Gastrocnemius medialis (tissue), 4 donors: ENCODE data around the gene WTAP. TPM values are rescaled to one million over a fixed set of nuclear protein-coding genes. Genes with fewer than 3 reads are reported as not detected.
"Not testable (repeated sequence)": the region's sequence is repeated elsewhere in the genome, so short reads cannot be mapped to it uniquely, and the experiment has no call there.

Source experiments
- ATAC-seq, 2 donors: fragments of 150-250 bp; one replicate each; pipeline ENCODE4 v1.9.1; 2016
- DNase-seq, 2 donors: peaks; one replicate each; pipeline ENCODE4 v3.0.0-alpha.2; 2019
- H3K27ac ChIP-seq, 4 donors: fragments of 200-600 bp; sonication (generic); 1 replicate in 1 of 4; 2 replicates in 3 of 4; pipeline ENCODE4 v1.5.1; 2016 to 2018; ENCODE audit warnings: mild to moderate bottlenecking in 2 of 4, moderate library complexity in 1 of 4
- H3K27me3 ChIP-seq, 3 donors: fragments of 200-600 bp; sonication (generic) in 2 of 3; 1 replicate in 1 of 3; 2 replicates in 2 of 3; pipeline versions ENCODE4 v1.5.1 to v1.6.0; 2016 to 2019; ENCODE audit warnings: mild to moderate bottlenecking in 1 of 3, moderate library complexity in 1 of 3
- H3K36me3 ChIP-seq, 2 donors: fragments of 200-600 bp; sonication (generic) in 1 of 2; one replicate each; pipeline ENCODE4 v1.5.1; 2017 to 2018
- H3K4me1 ChIP-seq, 2 donors: fragments of 200-600 bp; sonication (generic) in 1 of 2; one replicate each; pipeline ENCODE4 v1.5.1; 2016 to 2017; ENCODE audit warnings: mild to moderate bottlenecking in 2 of 2
- H3K4me3 ChIP-seq, 4 donors: fragments of 200-600 bp; sonication (generic) in 3 of 4; 1 replicate in 1 of 4; 2 replicates in 3 of 4; pipeline ENCODE4 v1.5.1; 2016 to 2019; ENCODE audit warnings: mild to moderate bottlenecking in 2 of 4
- H3K9me3 ChIP-seq, 3 donors: fragments of 200-600 bp; sonication (generic) in 2 of 3; 1 replicate in 1 of 3; 2 replicates in 2 of 3; pipeline ENCODE4 v1.5.1; 2016 to 2019
- POLR2A ChIP-seq, 2 donors: fragments of 450-650 bp; IDR thresholded peaks; one replicate each; pipeline ENCODE4 v1.6.1; 2017; ENCODE audit warnings: antibody characterized with exemption in 2 of 2, mild to moderate bottlenecking in 2 of 2, moderate library complexity in 2 of 2
- in situ Hi-C, 4 donors: fragments of 200-750 bp; cut with MboI; loops; one replicate each; pipeline versions ENCODE4 v1.15.0 to v1.8.0; 2017; ENCODE audit warnings: low sequenced_read_pairs in 4 of 4
- intact Hi-C: fragments of 100-400 bp; cut with DNase I; formaldehyde crosslinking; loops from one replicate; pipeline ENCODE4 v1.15.1; 2023; ENCODE audit warnings: low total_unique reads
- total RNA-seq, 4 donors: library from RNA; depleted of rRNA; stranded (reverse); fragments of >200 nt; gene quantifications; one replicate each; pipeline versions ENCODE4 v1.1.0 to v1.2.3, GENCODE V29; 2016
- TF ChIP-seq, protein P1 (sequence below), 5 experiments: fragments of 450-650 bp in 3 of 5; fragments of 200-600 bp in 2 of 5; sonication (generic) in 2 of 5; IDR thresholded peaks in 4 of 5; conservative IDR thresholded peaks in 1 of 5; 1 replicate in 4 of 5; 2 replicates in 1 of 5; pipeline ENCODE4 v1.5.1; 2016 to 2019; ENCODE audit warnings: antibody characterized with exemption in 5 of 5, mild to moderate bottlenecking in 3 of 5, moderate library complexity in 3 of 5

Gene WTAP
- total RNA-seq, 4 donors from 2014 or later: 147 to 238 (median 193) TPM

DNA sequence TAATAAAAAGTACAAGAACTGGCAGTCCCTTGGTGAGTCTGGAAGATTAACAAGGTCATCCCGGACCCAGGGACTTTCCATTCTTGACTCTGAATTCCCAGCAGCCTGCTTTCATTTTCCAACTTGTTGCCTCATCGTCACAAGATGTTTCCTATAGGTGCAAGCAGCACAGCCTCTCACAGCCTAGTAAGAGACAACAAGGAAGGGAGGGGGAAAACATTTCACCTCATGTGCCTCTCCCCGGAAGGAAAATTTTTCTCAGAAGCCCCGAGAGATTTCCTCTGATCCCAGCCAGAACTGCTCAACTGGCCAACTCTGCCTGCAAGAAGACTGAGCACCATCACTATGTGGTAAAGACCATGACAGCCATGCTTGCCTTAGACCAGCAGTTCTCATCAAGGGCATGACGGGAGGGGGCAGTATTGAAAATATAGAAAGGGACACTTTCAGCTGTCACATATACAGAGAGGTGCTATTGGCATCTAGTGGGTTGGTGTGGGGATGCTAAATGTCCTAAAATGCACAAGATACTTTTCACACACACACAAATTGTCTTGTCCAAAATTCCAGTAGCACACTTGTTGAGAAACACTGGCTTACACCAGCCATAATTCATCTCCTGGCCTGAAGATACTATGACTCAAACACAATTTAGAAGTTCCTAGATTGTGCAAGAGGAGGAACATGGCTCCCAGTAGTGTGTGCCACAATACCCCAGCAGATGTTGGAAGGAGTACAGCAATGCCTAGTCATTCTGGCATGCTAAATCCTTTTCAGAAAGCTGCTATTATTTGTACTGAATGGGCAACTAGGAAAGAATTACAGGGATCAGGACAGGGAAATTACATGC lies 10.8 kb upstream of the WTAP start:
- Histone ChIP-seq H3K36me3 (no peaks in the 10 kb centered on the region), H3K9me3 (no peaks in the 10 kb centered on the region), H3K4me3 (peak overlapping the region; percentile 24 to 42 (median 38)), H3K4me1 (peaks cover 20 to 41% of the 10 kb centered on the region in 2 donors), H3K27me3 (no peaks in the 10 kb centered on the region), H3K27ac (peak overlapping the region; percentile 83 to 97 (median 94))
- peak in 1 of 2 donors; percentile 55 for TF ChIP-seq POLR2A (IDR thresholded peaks at IDR 0.05)
- TF ChIP-seq, protein P1, sequence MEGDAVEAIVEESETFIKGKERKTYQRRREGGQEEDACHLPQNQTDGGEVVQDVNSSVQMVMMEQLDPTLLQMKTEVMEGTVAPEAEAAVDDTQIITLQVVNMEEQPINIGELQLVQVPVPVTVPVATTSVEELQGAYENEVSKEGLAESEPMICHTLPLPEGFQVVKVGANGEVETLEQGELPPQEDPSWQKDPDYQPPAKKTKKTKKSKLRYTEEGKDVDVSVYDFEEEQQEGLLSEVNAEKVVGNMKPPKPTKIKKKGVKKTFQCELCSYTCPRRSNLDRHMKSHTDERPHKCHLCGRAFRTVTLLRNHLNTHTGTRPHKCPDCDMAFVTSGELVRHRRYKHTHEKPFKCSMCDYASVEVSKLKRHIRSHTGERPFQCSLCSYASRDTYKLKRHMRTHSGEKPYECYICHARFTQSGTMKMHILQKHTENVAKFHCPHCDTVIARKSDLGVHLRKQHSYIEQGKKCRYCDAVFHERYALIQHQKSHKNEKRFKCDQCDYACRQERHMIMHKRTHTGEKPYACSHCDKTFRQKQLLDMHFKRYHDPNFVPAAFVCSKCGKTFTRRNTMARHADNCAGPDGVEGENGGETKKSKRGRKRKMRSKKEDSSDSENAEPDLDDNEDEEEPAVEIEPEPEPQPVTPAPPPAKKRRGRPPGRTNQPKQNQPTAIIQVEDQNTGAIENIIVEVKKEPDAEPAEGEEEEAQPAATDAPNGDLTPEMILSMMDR (IDR thresholded peaks at IDR 0.05 in 4 of 5, conservative IDR thresholded peaks at IDR 0.05 in 1 of 5): peak in 3 of 5 experiments; percentile 8 to 24 (median 10)
- intact Hi-C loops: loop anchor here (1.0 to 2.0 kb wide), 2 partner anchors 16 to 22 kb away; no protein-coding TSS in a partner anchor
- in situ Hi-C loops: no loop called here
- ATAC-seq (peak; percentile 94 to 96), DNase-seq (peak; percentile 86 to 88)

GRCh38 chr6:159718634-159719033 lies 8.7 kb upstream of the WTAP start:
- peak overlapping the region; percentile 83 to 97 (median 94) for H3K27ac ChIP-seq
- no peak for TF ChIP-seq POLR2A (IDR thresholded peaks at IDR 0.05)
- H3K9me3 ChIP-seq: no peaks in the 10 kb centered on the region
- H3K4me3 ChIP-seq: no peak overlapping the region
- ATAC-seq (no peak), DNase-seq (no peak)
- H3K4me1 ChIP-seq: peaks cover 23 to 41% of the 10 kb centered on the region in 2 donors
- H3K36me3 ChIP-seq: no peaks in the 10 kb centered on the region
- intact Hi-C loops: no loop called here
- in situ Hi-C loops: no loop called here
- no peaks in the 10 kb centered on the region for H3K27me3 ChIP-seq

DNA sequence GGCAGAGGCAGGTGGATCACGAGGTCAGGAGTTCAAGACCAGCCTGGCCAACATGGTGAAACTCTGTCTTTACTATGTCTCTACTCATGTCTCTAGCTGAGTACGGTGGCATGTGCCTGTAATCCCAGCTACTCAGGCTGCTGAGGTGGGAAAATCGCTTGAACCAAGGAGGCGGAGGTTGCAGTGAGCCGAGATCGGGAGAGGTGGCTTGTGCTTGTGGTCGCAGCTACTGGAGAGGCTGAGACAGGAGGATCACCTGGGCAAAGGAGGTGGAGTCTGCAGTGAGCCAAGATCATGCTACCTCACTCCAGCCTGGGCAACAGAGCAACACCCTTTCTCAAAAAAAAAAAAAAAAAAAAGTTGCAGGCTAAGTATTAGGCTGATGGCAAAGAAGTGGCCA lies 8.0 kb upstream of the WTAP start:
- H3K9me3 ChIP-seq: no peaks in the 10 kb centered on the region
- H3K27me3 ChIP-seq: no peaks in the 10 kb centered on the region
- intact Hi-C loops (no loop called here), in situ Hi-C loops (no loop called here)
- no peak for TF ChIP-seq POLR2A (IDR thresholded peaks at IDR 0.05)
- H3K4me1 ChIP-seq: peaks cover 23 to 41% of the 10 kb centered on the region in 2 donors
- no peak overlapping the region for H3K4me3 ChIP-seq
- ATAC-seq (no peak), DNase-seq (no peak)
- peak overlapping the region in 3 of 4 donors; percentile 93 to 97 (median 94) for H3K27ac ChIP-seq
- H3K36me3 ChIP-seq: no peaks in the 10 kb centered on the region

GRCh38 chr6:159720708-159721107 lies 6.6 kb upstream of the WTAP start:
- intact Hi-C loops (no loop called here), in situ Hi-C loops (no loop called here)
- TF ChIP-seq POLR2A (IDR thresholded peaks at IDR 0.05): no peak
- TF ChIP-seq, protein P1 (IDR thresholded peaks at IDR 0.05 in 4 of 5, conservative IDR thresholded peaks at IDR 0.05 in 1 of 5): peak in 3 of 5 experiments; percentile 19 to 42 (median 38)
- ATAC-seq (no peak), DNase-seq (no peak)
- no peaks in the 10 kb centered on the region for H3K27me3 ChIP-seq
- H3K27ac ChIP-seq: peak overlapping the region in 1 of 4 donors; percentile 50
- no peak overlapping the region for H3K4me3 ChIP-seq
- H3K4me1 ChIP-seq: peaks cover 23 to 36% of the 10 kb centered on the region in 2 donors
- H3K36me3 ChIP-seq: no peaks in the 10 kb centered on the region
- no peaks in the 10 kb centered on the region for H3K9me3 ChIP-seq

DNA sequence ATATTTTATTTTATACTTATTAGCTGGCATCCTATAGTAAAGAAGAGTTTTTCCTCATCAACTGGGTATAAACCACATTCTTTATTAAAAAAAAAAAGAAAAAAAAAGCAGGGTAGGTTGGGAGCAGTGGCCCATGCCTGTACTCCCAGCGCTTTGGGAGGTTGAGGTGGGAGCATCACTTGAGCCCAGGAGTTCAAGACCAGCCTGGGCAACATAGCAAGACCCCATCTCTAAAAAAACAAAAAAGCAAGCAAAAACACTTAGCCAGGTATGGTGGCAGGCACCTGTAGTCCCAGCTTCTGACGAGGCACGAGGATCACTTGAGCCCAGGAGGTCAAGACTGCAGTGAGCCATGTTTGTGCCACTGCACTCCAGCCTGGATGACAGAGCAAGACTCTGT lies 5.3 kb upstream of the WTAP start:
- DNase-seq, ATAC-seq, H3K36me3 ChIP-seq, H3K27me3 ChIP-seq, H3K4me3 ChIP-seq, H3K27ac ChIP-seq, intact Hi-C loops, in situ Hi-C loops, H3K9me3 ChIP-seq: not testable (repeated sequence)
- H3K4me1 ChIP-seq: peaks cover 25 to 30% of the 10 kb centered on the region in 2 donors

- H3K27ac ChIP-seq: peak overlapping the region in 1 of 4 donors; percentile 20
Measured at GRCh38 chr6:159722655-159723054, 4.7 kb upstream of the WTAP start.

More at GRCh38 chr6:159722655-159723054, 4.7 kb upstream of the WTAP start:
- Histone ChIP-seq H3K27me3 (no peaks in the 10 kb centered on the region), H3K36me3 (no peaks in the 10 kb centered on the region), H3K4me3 (no peak overlapping the region), H3K4me1 (peaks cover 19 to 23% of the 10 kb centered on the region in 2 donors), H3K9me3 (no peaks in the 10 kb centered on the region)
- ATAC-seq: no peak
- TF ChIP-seq, protein P1 (IDR thresholded peaks at IDR 0.05 in 4 of 5, conservative IDR thresholded peaks at IDR 0.05 in 1 of 5): no peak
- TF ChIP-seq POLR2A (IDR thresholded peaks at IDR 0.05): no peak
- DNase-seq: no peak
- intact Hi-C loops (no loop called here), in situ Hi-C loops (no loop called here)
